BLaER1 treated with 17β-estradiol and CSF1 and Interleukin-3, amounts not matched to agents 10 nM and 100 nM (cell line): ENCODE measurements around the gene SPOUT1.

Source experiments
- H3K27ac ChIP-seq, 11 experiments: shearing (Covaris generic); formaldehyde crosslinking; 2 replicates each; pipeline ENCODE4 v1.8.1; 2022
- H3K27me3 ChIP-seq, 11 experiments: shearing (Covaris generic); formaldehyde crosslinking; 2 replicates each; pipeline ENCODE4 v1.8.1; 2022
- H3K36me3 ChIP-seq, 11 experiments: shearing (Covaris generic); formaldehyde crosslinking; 2 replicates each; pipeline ENCODE4 v1.8.1; 2022
- H3K4me1 ChIP-seq, 10 experiments: shearing (Covaris generic); formaldehyde crosslinking; 2 replicates each; pipeline ENCODE4 v1.8.1; 2022
- H3K4me2 ChIP-seq, 11 experiments: shearing (Covaris generic); formaldehyde crosslinking; 2 replicates each; pipeline ENCODE4 v1.8.1; 2022
- H3K4me3 ChIP-seq, 10 experiments: shearing (Covaris generic); formaldehyde crosslinking; 2 replicates each; pipeline ENCODE4 v1.8.1; 2022
- H3K9ac ChIP-seq, 11 experiments: shearing (Covaris generic); formaldehyde crosslinking; 2 replicates each; pipeline ENCODE4 v1.8.1; 2022
- H3K9me3 ChIP-seq, 11 experiments: shearing (Covaris generic); formaldehyde crosslinking; replicated peaks in 1 of 11; 2 replicates each; pipeline ENCODE4 v1.8.1; 2022
- H4K20me1 ChIP-seq, 11 experiments: shearing (Covaris generic); formaldehyde crosslinking; 2 replicates each; pipeline ENCODE4 v1.8.1; 2022
- Cebpa-rat ChIP-seq, 11 experiments: shearing (Covaris generic); IDR thresholded peaks; 2 replicates each; pipeline ENCODE4 v1.8.1; 2022

The SPOUT1 gene

DNA sequence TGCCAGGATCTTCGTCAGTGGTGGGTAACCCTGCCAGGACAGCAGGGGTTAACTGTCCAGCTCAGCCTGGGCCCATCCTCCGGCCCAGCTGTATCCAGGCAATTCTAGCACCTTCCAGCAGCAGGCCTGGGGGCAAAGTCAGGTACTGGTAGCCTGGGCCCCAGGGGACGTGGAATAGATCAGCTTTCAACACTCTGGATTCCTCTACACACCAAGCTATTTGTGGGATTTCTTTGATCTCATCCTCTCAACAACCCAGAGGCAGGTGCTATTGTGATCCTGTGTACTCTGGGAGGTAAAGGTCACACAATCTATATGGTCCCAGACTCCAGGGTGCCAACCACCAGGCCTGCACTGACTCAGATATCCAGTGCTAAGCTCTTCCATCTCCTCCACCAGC, 8.7 kb upstream of the SPOUT1 start:
- Histone ChIP-seq H3K9me3 (no peaks in the 10 kb centered on the region), H4K20me1 (no peaks in the 10 kb centered on the region), H3K36me3 (peaks cover 0 to 76% (median 34%) of the 10 kb centered on the region in 11 experiments; a peak in 15 of 22 replicates), H3K4me1 (no peaks in the 10 kb centered on the region), H3K27me3 (no peaks in the 10 kb centered on the region), H3K9ac (no peak overlapping the region), H3K4me3 (no peak overlapping the region), H3K27ac (no peak overlapping the region), H3K4me2 (no peak overlapping the region)
- TF ChIP-seq Cebpa-rat (IDR thresholded peaks at IDR 0.05): no peak

DNA sequence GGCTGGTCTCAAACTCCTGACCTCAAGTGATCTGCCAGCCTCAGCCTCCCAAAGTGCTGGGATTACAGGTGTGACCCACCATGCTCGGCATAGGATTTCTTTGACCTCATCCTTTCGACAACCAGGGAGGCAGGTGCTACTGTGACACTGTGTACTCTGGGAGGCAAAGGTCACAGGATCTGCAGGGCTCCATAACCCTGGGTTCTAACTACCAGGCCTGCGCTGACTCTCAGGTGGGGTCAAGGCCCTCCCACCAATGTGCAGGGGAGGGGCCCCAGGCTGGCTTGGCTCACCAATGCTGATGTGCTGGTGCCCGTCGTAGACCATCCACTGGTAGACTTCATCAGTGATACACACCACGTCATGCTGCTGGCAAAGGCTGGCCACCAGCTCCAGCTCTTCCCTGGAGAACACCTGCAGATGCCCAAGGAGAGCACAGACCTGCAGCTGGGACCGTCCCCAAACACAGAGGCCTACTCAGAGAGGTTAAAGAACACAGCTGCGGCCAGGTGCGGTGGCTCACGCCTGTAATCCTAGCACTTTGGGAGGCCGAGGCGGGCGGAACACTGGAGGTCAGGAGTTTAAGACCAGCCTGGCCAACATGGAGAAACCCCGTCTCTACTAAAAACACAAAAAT, 7.0 kb upstream of the SPOUT1 start:
- Histone ChIP-seq H4K20me1 (no peaks in the 10 kb centered on the region), H3K9me3 (no peaks in the 10 kb centered on the region), H3K4me3 (no peak overlapping the region), H3K9ac (no peak overlapping the region), H3K4me1 (no peaks in the 10 kb centered on the region), H3K36me3 (peaks cover 0 to 66% (median 32%) of the 10 kb centered on the region in 11 experiments; a peak in 15 of 22 replicates), H3K27me3 (no peaks in the 10 kb centered on the region), H3K27ac (no peak overlapping the region), H3K4me2 (no peak overlapping the region)
- TF ChIP-seq Cebpa-rat (IDR thresholded peaks at IDR 0.05): no peak

DNA sequence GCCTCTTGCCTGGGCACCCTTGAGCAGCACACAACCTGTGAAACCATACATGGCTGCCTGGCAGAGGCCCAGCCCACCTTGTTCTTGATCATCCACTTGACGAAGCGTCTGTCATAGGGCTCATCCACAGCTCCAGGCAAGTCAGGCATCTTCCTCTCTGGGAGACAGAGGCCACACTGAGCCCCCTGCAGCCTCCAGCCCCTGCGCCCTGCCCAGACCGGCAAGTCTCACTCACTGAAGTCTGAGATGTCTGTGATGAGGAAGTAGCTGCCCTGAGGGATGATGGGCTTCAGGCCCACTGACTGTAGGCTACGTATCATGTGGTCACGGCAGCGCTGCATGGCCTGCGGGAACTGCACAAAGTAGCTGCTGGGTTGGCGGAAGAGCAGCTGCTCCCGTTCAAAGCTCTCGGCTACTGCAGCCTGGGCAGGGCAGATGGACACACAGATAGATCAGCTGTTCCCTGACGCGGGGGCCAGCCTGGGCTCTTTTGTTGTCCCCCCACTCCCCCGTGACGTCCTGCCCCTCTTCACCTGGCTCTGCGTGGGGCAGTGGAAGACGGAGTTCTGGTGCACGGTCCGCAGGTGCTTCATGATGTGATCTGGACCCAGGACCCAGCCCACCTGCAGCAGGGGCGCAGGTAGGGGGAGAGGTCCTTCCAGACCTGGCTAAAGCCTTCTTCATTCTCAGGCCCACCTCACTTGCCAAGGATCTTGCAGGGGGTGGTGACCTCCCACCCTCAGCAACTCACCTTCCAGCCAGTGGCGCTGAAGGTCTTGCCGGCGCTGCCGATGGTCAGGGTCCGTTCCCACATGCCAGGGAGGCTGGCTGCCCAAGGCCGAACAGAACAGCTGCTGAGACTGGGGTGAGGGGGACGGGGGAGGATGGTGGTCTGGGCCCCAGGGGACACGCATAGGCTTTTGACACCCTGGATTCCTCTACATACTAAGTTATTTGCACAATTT, 5.9 kb upstream of the SPOUT1 start:
- Histone ChIP-seq H3K9me3 (no peaks in the 10 kb centered on the region), H4K20me1 (no peaks in the 10 kb centered on the region), H3K27me3 (no peaks in the 10 kb centered on the region), H3K4me3 (no peak overlapping the region), H3K27ac (no peak overlapping the region), H3K36me3 (peaks cover 0 to 55% (median 31%) of the 10 kb centered on the region in 11 experiments; a peak in 15 of 22 replicates), H3K4me2 (no peak overlapping the region), H3K4me1 (peaks cover 0 to 2% (median 0%) of the 10 kb centered on the region in 10 experiments; a peak in 2 of 20 replicates), H3K9ac (no peak overlapping the region)
- no peak for TF ChIP-seq Cebpa-rat (IDR thresholded peaks at IDR 0.05)

DNA sequence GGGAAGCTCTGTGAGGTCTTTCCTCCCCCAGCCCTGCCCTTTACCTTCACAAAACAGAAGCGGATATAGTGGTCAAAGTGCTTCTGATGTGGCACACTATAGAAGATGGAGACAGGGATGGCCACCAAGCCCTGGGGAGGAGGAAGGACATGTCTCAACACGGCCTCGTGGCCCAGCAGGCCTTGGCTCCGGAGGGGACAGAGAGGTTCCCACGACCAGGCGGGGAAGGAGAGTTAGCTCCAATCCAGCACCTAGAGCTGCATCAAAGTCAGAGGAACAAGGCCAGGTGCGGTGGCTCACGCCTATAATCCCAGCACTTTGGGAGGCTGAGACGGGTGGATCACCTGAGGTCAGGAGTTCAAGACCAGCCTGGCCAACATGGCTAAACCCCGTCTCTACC, 4.1 kb upstream of the SPOUT1 start:
- TF ChIP-seq Cebpa-rat (IDR thresholded peaks at IDR 0.05): no peak
- no peaks in the 10 kb centered on the region for H3K9me3 ChIP-seq
- peaks cover 9 to 13% (median 10%) of the 10 kb centered on the region in 10 experiments for H3K4me1 ChIP-seq
- H3K27ac ChIP-seq: no peak overlapping the region
- H3K27me3 ChIP-seq: no peaks in the 10 kb centered on the region
- H3K4me3 ChIP-seq: no peak overlapping the region
- H3K36me3 ChIP-seq: peaks cover 0 to 43% (median 31%) of the 10 kb centered on the region in 11 experiments; a peak in 14 of 22 replicates
- peaks cover 0 to 6% (median 0%) of the 10 kb centered on the region in 11 experiments; a peak in 3 of 22 replicates for H4K20me1 ChIP-seq
- no peak overlapping the region for H3K9ac ChIP-seq
- H3K4me2 ChIP-seq: no peak overlapping the region

DNA sequence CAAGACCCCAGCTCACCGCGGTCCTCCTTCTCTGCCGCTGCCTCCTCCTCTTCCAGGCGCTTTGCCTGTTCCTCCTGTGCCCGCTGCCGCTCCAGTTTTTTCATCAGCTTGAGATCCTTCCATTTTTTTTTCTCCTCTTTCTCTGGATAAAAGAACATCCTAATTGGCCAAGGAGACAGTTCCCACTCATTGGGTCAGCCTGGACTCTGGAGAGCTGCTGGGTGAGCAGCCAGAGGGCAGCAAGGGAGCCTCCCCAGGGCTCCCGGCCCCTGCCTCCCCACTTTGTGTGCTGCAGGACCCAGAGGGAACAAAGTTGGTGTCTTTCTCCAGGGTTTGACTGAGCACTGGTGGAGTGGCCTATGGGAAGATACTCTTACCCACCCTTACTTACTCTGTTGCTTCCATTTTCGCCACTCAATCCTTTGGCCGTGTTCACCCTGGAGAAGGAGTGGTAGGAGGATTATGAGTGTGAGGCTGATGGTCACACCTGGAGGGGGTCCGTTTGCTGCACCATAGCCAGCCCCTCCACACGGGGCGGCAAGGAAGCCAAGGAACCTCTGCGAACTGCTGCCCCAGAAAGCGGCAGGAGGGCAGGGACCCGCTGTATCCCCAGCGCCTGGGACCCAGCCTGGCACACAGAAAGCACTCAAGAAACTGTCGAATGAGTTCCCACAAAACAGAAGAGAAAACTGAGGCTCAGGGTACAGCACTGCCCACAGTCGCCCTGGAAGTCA, 708 bp downstream of the SPOUT1 start:
- H3K27me3 ChIP-seq: no peaks in the 10 kb centered on the region
- peaks cover 34 to 65% (median 55%) of the 10 kb centered on the region in 11 experiments for H3K36me3 ChIP-seq
- TF ChIP-seq Cebpa-rat (IDR thresholded peaks at IDR 0.05): no peak
- H3K4me2 ChIP-seq: peak overlapping the region; percentile 82 to 99 (median 95)
- peaks cover 17 to 26% (median 19%) of the 10 kb centered on the region in 10 experiments for H3K4me1 ChIP-seq
- H4K20me1 ChIP-seq: peaks cover 0 to 50% (median 29%) of the 10 kb centered on the region in 11 experiments; a peak in 13 of 22 replicates
- H3K9me3 ChIP-seq: no peaks in the 10 kb centered on the region
- H3K9ac ChIP-seq: peak overlapping the region; percentile 79 to 96 (median 89)
- peak overlapping the region; percentile 74 to 98 (median 92) for H3K4me3 ChIP-seq
- peak overlapping the region; percentile 53 to 91 (median 83); a peak in 21 of 22 replicates for H3K27ac ChIP-seq

DNA sequence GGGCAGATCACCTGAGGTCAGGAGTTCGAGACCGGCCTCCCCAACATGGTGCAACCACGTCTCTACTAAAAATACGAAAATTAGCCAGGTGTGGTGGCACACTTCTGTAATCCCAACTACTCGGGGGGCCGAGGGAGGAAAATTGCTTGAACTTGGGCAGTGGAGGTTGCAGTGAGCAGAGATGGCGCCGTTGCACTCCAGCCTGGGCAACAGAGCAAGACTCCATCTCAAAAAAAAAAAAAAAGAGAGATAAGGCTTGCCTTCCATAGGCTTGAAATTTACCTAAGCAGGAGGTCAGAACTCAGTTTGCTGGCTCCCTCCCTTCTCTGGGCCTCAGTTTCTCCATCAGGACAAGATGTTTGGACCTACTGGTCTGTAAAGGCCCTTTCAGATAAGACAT, 1.3 kb downstream of the SPOUT1 start:
- Histone ChIP-seq H3K9ac (peak overlapping the region in 10 of 11 experiments; percentile 79 to 96 (median 89); a peak in 16 of 22 replicates), H3K4me3 (peak overlapping the region in 9 of 10 experiments; percentile 74 to 98 (median 90); a peak in 19 of 20 replicates), H3K4me2 (peak overlapping the region; percentile 82 to 99 (median 95)), H3K4me1 (peaks cover 17 to 26% (median 19%) of the 10 kb centered on the region in 10 experiments), H4K20me1 (peaks cover 0 to 56% (median 35%) of the 10 kb centered on the region in 11 experiments; a peak in 14 of 22 replicates), H3K27me3 (no peaks in the 10 kb centered on the region), H3K36me3 (peaks cover 38 to 65% (median 55%) of the 10 kb centered on the region in 11 experiments), H3K9me3 (no peaks in the 10 kb centered on the region), H3K27ac (peak overlapping the region in 1 of 11 experiments; percentile 88; a peak in 3 of 22 replicates)
- TF ChIP-seq Cebpa-rat (IDR thresholded peaks at IDR 0.05): no peak

DNA sequence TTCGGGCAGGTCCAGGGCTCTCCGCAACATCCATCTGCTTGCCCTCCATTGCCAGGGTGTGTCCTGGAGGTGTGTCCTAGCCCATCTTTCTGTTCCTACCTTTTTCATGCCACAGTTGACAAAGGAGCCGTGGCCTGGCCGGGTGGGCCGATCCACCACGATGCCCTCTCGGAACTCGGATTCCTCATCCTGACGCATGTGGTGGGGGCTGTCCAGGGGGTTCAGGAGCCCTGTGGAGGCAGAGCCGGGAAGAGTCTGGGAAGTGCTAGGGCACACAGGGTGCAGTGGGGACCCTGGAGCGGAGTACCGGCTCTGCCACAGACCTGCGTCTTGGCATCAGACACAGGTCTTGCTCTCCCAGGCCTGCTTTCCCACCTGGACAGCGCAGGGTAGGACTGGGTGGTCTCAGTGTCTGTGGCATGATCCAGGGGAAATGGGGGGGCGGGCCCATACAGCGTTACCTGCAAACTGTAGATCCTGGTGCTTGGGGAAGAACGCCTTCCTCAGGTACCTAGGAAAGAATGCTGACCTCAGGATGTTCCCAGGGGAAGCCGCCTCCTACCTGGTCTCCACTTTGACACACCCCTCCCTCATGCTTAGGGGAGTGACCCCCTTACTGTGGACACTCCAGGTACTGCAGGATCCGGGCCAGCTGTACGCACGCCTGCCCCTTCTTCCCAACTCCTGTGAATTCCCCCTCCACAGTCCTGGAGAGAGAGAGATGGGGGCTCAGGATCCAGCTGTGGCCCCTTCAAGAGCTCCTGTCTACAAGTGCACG, 3.5 kb downstream of the SPOUT1 start:
- Histone ChIP-seq H3K4me3 (no peak overlapping the region), H3K27ac (no peak overlapping the region), H3K36me3 (peaks cover 59 to 75% (median 74%) of the 10 kb centered on the region in 11 experiments), H3K4me2 (no peak overlapping the region), H3K9ac (no peak overlapping the region), H4K20me1 (peaks cover 0 to 78% (median 56%) of the 10 kb centered on the region in 11 experiments; a peak in 19 of 22 replicates), H3K9me3 (no peaks in the 10 kb centered on the region), H3K27me3 (no peaks in the 10 kb centered on the region), H3K4me1 (peaks cover 17 to 26% (median 20%) of the 10 kb centered on the region in 10 experiments)
- no peak for TF ChIP-seq Cebpa-rat (IDR thresholded peaks at IDR 0.05)

DNA sequence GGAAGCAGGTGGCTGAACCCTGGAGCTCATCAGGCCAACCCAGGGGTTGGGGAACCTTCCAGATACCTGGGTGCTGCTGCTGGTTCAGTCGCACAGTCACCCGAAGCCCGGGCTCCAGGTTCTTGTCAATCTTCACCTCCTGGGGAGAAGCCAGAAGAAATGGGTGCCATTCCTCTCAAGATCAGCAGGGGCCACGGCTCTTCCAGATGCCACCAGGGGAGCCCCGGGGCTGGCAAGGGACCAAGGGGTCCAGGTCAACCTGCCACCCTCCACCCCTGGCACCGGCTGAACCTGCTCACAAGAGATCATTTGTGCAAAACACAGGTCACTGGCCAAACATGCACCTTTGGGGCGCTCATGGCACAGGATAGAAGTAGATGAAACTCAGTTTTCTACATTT, 4.7 kb downstream of the SPOUT1 start:
- H3K27ac ChIP-seq: no peak overlapping the region
- no peak overlapping the region for H3K4me3 ChIP-seq
- H3K4me1 ChIP-seq: peaks cover 17 to 28% (median 24%) of the 10 kb centered on the region in 10 experiments
- no peaks in the 10 kb centered on the region for H3K27me3 ChIP-seq
- H3K9me3 ChIP-seq: no peaks in the 10 kb centered on the region
- TF ChIP-seq Cebpa-rat (IDR thresholded peaks at IDR 0.05): no peak
- peaks cover 65 to 87% (median 78%) of the 10 kb centered on the region in 11 experiments for H3K36me3 ChIP-seq
- no peak overlapping the region for H3K9ac ChIP-seq
- H3K4me2 ChIP-seq: no peak overlapping the region
- H4K20me1 ChIP-seq: peaks cover 0 to 90% (median 68%) of the 10 kb centered on the region in 11 experiments; a peak in 19 of 22 replicates
